HFF-Myc (cell line): ENCODE data around the gene KRTAP19-8.

Source experiments
- DNase-seq: peaks from one replicate; pipeline ENCODE4 v3.0.0-alpha.2; 2011; ENCODE audit warnings: low read depth; ENCODE audit errors: extremely low read depth
- H3K4me3 ChIP-seq: replicated peaks from 2 replicates; pipeline ENCODE4 v1.5.1; 2011; ENCODE audit warnings: low read depth, mild to moderate bottlenecking, control low read depth, low read length
- TF ChIP-seq, protein P1 (sequence below): IDR thresholded peaks from 2 replicates; pipeline ENCODE4 v1.5.1; 2012; ENCODE audit warnings: mild to moderate bottlenecking, low read depth, low read length, control low read depth; ENCODE audit errors: missing control alignments

The KRTAP19-8 gene, protein sequence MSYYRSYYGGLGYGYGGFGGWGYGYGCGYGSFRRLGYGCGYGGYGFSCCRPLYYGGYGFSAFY

DNA sequence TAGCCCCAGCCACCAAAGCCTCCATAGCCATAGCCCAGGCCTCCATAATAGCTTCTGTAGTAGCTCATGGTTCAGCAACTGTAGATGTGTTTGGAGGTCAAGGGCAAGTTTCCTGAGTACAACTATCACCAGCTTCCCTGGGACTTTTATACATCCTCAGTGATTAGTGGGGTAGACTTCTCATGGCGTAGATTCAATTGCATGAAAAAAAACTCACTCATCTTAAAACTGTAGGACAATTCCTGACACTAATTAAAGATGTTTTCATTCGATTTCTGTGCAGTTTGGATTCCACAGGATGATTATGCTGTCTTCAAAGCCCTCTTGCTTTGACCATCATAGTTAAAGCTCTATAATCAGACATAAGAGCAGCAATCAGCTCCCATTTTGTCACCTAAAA lies at the start of gene KRTAP19-8:
KRTAP19-8 (minus strand) TSS at position 101 of the 400 bp plus-strand sequence; CDS start at position 68, 33 bp downstream.
- DNase-seq: no peak
- no peak within 1 kb of the TSS for H3K4me3 ChIP-seq
- TF ChIP-seq, protein P1, sequence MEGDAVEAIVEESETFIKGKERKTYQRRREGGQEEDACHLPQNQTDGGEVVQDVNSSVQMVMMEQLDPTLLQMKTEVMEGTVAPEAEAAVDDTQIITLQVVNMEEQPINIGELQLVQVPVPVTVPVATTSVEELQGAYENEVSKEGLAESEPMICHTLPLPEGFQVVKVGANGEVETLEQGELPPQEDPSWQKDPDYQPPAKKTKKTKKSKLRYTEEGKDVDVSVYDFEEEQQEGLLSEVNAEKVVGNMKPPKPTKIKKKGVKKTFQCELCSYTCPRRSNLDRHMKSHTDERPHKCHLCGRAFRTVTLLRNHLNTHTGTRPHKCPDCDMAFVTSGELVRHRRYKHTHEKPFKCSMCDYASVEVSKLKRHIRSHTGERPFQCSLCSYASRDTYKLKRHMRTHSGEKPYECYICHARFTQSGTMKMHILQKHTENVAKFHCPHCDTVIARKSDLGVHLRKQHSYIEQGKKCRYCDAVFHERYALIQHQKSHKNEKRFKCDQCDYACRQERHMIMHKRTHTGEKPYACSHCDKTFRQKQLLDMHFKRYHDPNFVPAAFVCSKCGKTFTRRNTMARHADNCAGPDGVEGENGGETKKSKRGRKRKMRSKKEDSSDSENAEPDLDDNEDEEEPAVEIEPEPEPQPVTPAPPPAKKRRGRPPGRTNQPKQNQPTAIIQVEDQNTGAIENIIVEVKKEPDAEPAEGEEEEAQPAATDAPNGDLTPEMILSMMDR: no peak

DNA sequence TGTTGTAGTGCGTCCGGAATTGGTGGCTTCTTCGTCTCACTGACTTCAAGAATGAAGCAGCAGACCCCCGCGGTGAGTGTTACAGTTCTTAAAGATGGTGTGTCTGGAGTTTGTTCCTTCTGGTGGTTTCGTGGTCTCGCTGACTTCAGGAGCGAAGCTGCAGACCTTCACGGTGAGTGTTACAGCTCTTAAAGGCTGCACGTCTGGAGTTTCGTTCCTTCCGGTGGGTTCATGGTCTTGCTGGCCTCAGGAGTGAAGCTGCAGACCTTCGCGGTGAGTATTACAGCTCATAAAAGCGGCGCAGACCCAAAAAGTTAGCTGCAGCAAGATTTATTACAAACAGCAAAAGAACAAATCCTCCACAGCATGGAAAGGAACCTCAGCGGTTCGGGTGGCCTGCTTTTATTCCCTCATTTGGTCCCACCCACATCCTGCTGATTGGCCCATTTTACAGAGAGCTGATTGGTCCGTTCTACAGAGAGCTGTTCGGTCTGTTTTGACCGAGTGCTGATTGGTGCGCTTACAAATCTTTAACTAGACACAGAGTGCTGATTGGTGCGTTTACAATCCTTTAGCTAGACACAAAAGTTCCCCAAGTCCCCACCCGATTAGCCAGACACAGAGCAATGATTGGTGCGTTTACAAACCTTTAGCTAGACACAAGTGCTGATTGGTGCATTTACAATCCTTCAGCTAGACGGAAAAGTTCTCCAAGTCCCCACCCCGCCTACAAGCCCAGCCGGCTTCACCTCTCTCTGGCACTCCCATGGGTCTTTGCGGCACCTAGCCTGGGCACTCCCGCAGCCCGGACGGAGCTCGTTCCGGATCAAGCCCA lies 49.6 kb upstream of the KRTAP19-8 start:
- DNase-seq: no peak
- no peak overlapping the region for H3K4me3 ChIP-seq
- TF ChIP-seq, protein P1: no peak

DNA sequence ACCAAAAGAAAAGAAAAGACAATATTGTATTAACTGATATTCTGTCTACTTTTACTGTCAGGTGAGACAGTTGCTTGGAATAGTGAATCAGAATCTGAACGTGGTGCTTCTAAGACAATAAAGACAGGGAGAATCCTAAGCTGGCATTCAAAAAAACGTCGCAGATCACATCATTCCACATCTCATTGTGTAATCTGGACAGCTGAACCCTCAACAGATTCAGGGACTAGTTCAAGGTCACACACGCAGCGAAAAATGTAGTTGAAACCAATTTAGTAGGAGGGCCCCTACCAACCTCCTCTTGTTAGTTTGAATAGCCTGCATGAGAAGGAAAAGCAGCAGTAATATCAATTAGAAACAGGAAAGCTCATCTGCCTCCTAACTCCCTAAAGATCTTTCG lies 46.4 kb upstream of the KRTAP19-8 start:
- H3K4me3 ChIP-seq: no peak overlapping the region
- TF ChIP-seq, protein P1: no peak
- no peak for DNase-seq

DNA sequence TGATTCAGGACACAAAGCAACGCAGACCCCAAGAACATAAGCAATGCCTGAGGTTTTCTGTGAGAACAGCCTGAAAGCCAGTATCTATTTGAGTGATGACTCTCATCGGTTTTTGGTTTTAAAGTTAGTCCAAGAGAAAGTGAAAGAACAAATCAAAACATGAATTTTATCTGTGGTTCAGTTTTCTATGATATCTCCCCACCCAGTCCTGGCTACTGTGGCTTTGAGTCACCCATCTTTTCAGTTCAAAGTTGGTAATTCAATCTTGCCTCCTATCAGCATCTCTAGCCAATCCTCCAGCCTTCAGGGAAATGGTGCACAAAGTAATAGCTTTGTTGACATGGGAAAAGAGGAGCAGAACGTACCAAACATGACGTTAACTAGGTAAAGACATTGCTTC lies 40.5 kb upstream of the KRTAP19-8 start:
- TF ChIP-seq, protein P1: no peak
- no peak overlapping the region for H3K4me3 ChIP-seq
- DNase-seq: no peak

DNA sequence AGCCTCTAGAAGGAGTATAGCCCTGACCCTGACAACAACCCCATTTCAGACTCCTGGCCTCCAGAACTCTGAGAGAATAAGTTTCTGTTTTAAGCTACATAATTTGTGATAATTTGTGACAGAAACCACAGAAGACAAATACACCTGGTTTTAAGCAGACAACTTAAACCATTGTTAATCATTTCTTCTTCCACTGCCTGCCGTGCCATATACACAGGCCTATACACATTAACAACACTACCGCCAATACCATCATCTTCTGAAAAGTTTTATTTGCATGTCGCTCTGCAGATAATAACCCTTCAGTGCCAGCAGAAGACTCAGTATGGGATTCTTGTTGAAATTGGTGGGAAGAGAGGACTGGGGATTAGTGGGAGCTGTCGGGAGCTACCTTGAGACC lies 39.9 kb upstream of the KRTAP19-8 start:
- TF ChIP-seq, protein P1: no peak
- no peak overlapping the region for H3K4me3 ChIP-seq
- DNase-seq: no peak

DNA sequence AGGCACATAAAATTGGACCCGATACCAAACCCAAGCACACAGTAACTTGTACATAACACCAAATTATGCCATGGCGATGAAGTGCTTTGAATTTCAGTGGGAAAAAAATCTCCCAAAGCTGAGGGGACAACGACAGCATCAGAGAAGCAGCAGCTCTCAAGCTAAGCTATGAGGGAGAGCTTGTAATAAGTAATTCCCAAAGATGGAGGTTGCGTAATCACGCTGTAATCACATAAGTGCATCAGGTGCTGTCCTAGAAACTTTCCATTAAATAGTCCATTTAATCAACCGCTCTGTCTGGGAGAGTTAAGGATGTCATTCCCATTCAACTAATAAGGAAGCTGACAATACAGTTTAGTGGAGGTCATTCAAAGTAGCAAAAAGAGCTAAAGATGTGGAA lies 37.6 kb upstream of the KRTAP19-8 start:
- TF ChIP-seq, protein P1: no peak
- DNase-seq: no peak
- H3K4me3 ChIP-seq: no peak overlapping the region
